ENCODE measurements around the gene ATG10.
"Not testable (repeated sequence)": the region's sequence is repeated elsewhere in the genome, so short reads cannot be mapped to it uniquely, and the experiment has no call there.

Gene ATG10

GRCh38 chr5:82139837-82140236, 168.0 kb downstream of the ATG10 start:
- not testable (repeated sequence) for H3K9ac ChIP-seq (ENCODE audit: low read length in 5 of 5); H3K36me3 ChIP-seq (ENCODE audit: control insufficient read depth in 5 of 5, insufficient read depth in 5 of 5, low read length in 5 of 5); H3K4me1 ChIP-seq (ENCODE audit: control insufficient read depth in 5 of 5, insufficient read depth in 5 of 5, low read length in 5 of 5); H3K27ac ChIP-seq (ENCODE audit: low read depth, low read length); H3K27me3 ChIP-seq (ENCODE audit: control insufficient read depth in 5 of 5, insufficient read depth in 4 of 5, low read length in 5 of 5); H3K9me3 ChIP-seq (ENCODE audit: control insufficient read depth in 5 of 5, low read length in 5 of 5); H3K4me3 ChIP-seq (ENCODE audit: low read depth in 1 of 5, low read length in 5 of 5)

DNA sequence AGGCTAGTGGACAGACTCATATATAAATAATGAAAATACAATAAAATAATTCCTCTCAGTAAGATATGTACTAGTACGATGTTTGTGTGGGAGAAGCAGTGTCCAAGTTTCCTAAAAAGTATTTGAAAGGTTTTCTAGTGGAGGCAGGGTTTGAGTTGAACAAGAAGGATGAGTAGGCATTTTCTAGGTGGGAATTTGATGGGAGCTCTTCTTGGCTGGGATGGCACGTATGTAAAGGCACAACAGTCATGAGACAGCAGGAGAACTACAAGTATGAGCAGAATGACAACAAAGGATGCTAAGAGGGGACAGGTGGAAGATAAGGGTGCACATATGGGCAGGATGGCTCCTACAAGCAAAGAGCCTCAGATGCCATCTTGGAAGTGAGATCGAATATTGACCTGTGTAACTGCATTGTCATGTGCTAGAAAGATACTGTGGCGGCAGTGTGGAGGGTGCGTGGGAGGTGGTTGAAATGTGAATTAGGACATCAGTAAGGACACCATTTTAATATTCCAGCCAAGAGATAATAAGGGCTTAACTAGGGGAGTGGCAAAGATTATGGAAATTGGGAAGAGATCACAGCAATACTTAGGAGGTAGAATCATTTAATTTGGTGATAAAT, 170.5 kb downstream of the ATG10 start:
- Histone ChIP-seq H3K27me3 (ENCODE audit: control insufficient read depth in 5 of 5, insufficient read depth in 4 of 5, low read length in 5 of 5) (no peaks in the 10 kb centered on the region), H3K9me3 (ENCODE audit: control insufficient read depth in 5 of 5, low read length in 5 of 5) (peaks cover 0 to 9% (median 0%) of the 10 kb centered on the region in 5 donors), H3K4me1 (ENCODE audit: control insufficient read depth in 5 of 5, insufficient read depth in 5 of 5, low read length in 5 of 5) (no peaks in the 10 kb centered on the region), H3K4me3 (ENCODE audit: low read depth in 1 of 5, low read length in 5 of 5) (no peak overlapping the region), H3K27ac (ENCODE audit: low read depth, low read length) (no peak overlapping the region), H3K36me3 (ENCODE audit: control insufficient read depth in 5 of 5, insufficient read depth in 5 of 5, low read length in 5 of 5) (no peaks in the 10 kb centered on the region), H3K9ac (ENCODE audit: low read length in 5 of 5) (no peak overlapping the region)

DNA sequence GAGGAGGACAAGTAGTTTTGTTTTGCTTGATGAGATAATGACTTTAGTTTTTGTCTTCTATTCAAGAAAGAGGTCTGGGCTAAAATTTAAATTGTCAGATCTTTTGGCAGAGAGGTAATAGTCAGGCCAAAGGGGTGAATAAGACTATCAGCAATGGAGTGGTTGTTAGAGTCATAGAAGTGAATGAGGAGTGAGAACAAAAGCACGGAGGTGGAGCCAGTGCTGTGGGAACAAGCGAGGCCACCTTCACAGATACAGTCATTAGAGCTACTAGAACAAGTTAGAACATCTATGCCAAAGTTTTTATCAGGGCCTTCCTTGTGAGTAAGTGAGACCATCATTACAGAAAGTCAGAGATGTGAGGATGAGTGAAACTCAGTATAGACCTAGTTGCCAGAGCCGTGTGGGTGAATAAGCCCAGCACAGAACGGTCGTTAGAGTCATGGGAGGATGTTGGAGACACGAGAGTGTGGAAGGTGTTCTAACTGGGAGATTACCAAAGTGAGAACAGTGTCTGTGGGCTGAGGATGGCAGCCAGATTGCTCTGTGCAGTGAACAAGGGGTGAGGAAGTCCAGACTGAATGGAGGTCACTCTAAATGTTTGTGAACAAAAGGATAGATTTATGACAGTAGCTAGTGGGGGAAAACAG, 171.2 kb downstream of the ATG10 start:
- Histone ChIP-seq H3K27me3 (ENCODE audit: control insufficient read depth in 5 of 5, insufficient read depth in 4 of 5, low read length in 5 of 5) (no peaks in the 10 kb centered on the region), H3K27ac (ENCODE audit: low read depth, low read length) (no peak overlapping the region), H3K9me3 (ENCODE audit: control insufficient read depth in 5 of 5, low read length in 5 of 5) (peaks cover 0 to 9% (median 0%) of the 10 kb centered on the region in 5 donors), H3K36me3 (ENCODE audit: control insufficient read depth in 5 of 5, insufficient read depth in 5 of 5, low read length in 5 of 5) (no peaks in the 10 kb centered on the region), H3K4me1 (ENCODE audit: control insufficient read depth in 5 of 5, insufficient read depth in 5 of 5, low read length in 5 of 5) (peaks cover 0 to 5% (median 3%) of the 10 kb centered on the region in 5 donors), H3K9ac (ENCODE audit: low read length in 5 of 5) (no peak overlapping the region), H3K4me3 (ENCODE audit: low read depth in 1 of 5, low read length in 5 of 5) (no peak overlapping the region)

DNA sequence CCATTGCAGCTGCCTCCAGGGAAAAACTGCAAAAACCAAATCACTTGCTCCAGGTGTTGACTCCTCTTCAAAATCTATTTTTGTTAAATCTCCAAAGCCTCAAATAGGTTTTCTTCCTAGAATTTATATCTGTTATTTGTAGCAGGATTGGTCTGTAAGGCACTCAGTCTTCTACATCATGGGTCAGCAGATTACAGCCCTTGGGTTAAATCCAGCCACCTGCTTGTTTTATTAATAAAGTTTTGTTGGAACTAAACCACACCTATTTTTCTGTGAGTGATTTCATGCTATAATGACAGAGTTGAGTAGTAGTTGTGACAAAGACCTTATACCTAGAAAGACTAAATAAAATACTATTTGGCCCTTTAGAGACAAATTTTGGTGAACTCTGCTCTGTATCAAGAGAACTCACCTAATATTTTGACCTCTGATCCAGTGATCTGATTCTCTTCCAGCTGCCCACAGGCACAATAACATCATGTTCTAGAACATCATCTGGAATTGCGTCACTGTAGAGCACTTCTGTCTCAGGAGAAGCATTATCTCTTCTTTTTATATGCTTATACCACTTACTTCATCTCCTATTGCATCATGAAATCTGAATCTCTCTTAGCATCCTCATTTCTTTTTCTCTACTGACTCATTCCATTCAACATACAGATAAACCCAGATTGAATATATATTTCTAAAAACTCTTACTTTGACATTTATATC, 176.2 kb downstream of the ATG10 start:
- Histone ChIP-seq H3K9ac (ENCODE audit: low read length in 5 of 5) (no peak overlapping the region), H3K36me3 (ENCODE audit: control insufficient read depth in 5 of 5, insufficient read depth in 5 of 5, low read length in 5 of 5) (no peaks in the 10 kb centered on the region), H3K9me3 (ENCODE audit: control insufficient read depth in 5 of 5, low read length in 5 of 5) (peaks cover 0 to 8% (median 0%) of the 10 kb centered on the region in 5 donors), H3K27me3 (ENCODE audit: control insufficient read depth in 5 of 5, insufficient read depth in 4 of 5, low read length in 5 of 5) (no peaks in the 10 kb centered on the region), H3K4me1 (ENCODE audit: control insufficient read depth in 5 of 5, insufficient read depth in 5 of 5, low read length in 5 of 5) (peaks cover 0 to 33% (median 6%) of the 10 kb centered on the region in 5 donors), H3K27ac (ENCODE audit: low read depth, low read length) (no peak overlapping the region), H3K4me3 (ENCODE audit: low read depth in 1 of 5, low read length in 5 of 5) (no peak overlapping the region)

GRCh38 chr5:82149434-82149833, 177.6 kb downstream of the ATG10 start:
- Histone ChIP-seq H3K4me3 (ENCODE audit: low read depth in 1 of 5, low read length in 5 of 5) (no peak overlapping the region), H3K27me3 (ENCODE audit: control insufficient read depth in 5 of 5, insufficient read depth in 4 of 5, low read length in 5 of 5) (no peaks in the 10 kb centered on the region), H3K4me1 (ENCODE audit: control insufficient read depth in 5 of 5, insufficient read depth in 5 of 5, low read length in 5 of 5) (peaks cover 0 to 33% (median 6%) of the 10 kb centered on the region in 5 donors), H3K27ac (ENCODE audit: low read depth, low read length) (no peak overlapping the region), H3K9ac (ENCODE audit: low read length in 5 of 5) (no peak overlapping the region), H3K36me3 (ENCODE audit: control insufficient read depth in 5 of 5, insufficient read depth in 5 of 5, low read length in 5 of 5) (no peaks in the 10 kb centered on the region), H3K9me3 (ENCODE audit: control insufficient read depth in 5 of 5, low read length in 5 of 5) (peaks cover 0 to 3% (median 0%) of the 10 kb centered on the region in 5 donors)

DNA sequence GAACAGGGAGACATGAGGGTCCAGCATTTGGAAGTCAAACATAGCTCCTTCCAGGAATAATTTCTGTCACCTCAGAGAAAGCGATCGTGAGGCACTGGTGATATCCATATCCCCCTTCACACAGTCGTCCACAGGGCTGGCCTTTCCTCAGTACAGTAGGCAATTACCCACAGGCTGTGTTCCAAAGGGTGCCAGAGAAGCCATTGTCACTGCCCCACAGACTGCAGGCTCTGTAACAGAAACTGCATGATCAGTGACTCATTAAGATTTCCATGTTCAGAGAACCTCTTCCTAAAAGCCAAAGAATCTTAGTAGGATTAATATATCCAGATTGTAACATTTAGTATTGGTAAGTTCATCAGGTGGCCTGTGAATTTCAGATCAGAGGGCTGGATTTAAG, 178.7 kb downstream of the ATG10 start:
- Histone ChIP-seq H3K9me3 (ENCODE audit: control insufficient read depth in 5 of 5, low read length in 5 of 5) (no peaks in the 10 kb centered on the region), H3K27me3 (ENCODE audit: control insufficient read depth in 5 of 5, insufficient read depth in 4 of 5, low read length in 5 of 5) (no peaks in the 10 kb centered on the region), H3K27ac (ENCODE audit: low read depth, low read length) (no peak overlapping the region), H3K4me1 (ENCODE audit: control insufficient read depth in 5 of 5, insufficient read depth in 5 of 5, low read length in 5 of 5) (peaks cover 0 to 37% (median 12%) of the 10 kb centered on the region in 5 donors), H3K36me3 (ENCODE audit: control insufficient read depth in 5 of 5, insufficient read depth in 5 of 5, low read length in 5 of 5) (no peaks in the 10 kb centered on the region), H3K9ac (ENCODE audit: low read length in 5 of 5) (no peak overlapping the region), H3K4me3 (ENCODE audit: low read depth in 1 of 5, low read length in 5 of 5) (no peak overlapping the region)

DNA sequence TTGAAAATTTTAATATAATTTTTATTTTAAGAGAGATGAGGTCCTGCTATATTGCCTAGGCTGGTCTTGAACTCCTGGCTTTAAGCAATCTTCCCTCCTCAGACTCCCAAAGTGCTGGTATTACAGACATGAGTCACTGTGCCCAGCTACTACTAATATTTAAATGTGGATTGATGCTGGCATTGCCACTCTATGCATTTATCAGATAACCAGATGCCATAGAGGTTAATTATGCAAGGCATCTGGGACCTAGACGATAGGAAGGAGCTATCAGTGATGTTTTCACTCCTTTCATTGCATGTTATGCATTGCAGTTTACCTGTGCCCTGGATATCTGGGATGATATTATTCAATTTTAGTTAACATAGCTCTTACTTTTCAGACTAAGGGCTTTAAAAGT, 179.4 kb downstream of the ATG10 start:
- Histone ChIP-seq H3K4me1 (ENCODE audit: control insufficient read depth in 5 of 5, insufficient read depth in 5 of 5, low read length in 5 of 5) (peaks cover 0 to 39% (median 12%) of the 10 kb centered on the region in 5 donors), H3K36me3 (ENCODE audit: control insufficient read depth in 5 of 5, insufficient read depth in 5 of 5, low read length in 5 of 5) (no peaks in the 10 kb centered on the region)

GRCh38 chr5:82151662-82152061, 179.8 kb downstream of the ATG10 start:
- no peak overlapping the region for H3K4me3 ChIP-seq (ENCODE audit: low read depth in 1 of 5, low read length in 5 of 5)
- H3K9ac ChIP-seq (ENCODE audit: low read length in 5 of 5), result no peak overlapping the region
- H3K27ac ChIP-seq (ENCODE audit: low read depth, low read length), result no peak overlapping the region
- no peaks in the 10 kb centered on the region for H3K36me3 ChIP-seq (ENCODE audit: control insufficient read depth in 5 of 5, insufficient read depth in 5 of 5, low read length in 5 of 5)
- no peaks in the 10 kb centered on the region for H3K27me3 ChIP-seq (ENCODE audit: control insufficient read depth in 5 of 5, insufficient read depth in 4 of 5, low read length in 5 of 5)
- H3K4me1 ChIP-seq (ENCODE audit: control insufficient read depth in 5 of 5, insufficient read depth in 5 of 5, low read length in 5 of 5), result peaks cover 0 to 39% (median 12%) of the 10 kb centered on the region in 5 donors
- H3K9me3 ChIP-seq (ENCODE audit: control insufficient read depth in 5 of 5, low read length in 5 of 5), result no peaks in the 10 kb centered on the region

More for the DNA sequence above, 179.4 kb downstream of the ATG10 start:
- H3K9me3 ChIP-seq (ENCODE audit: control insufficient read depth in 5 of 5, low read length in 5 of 5), result no peaks in the 10 kb centered on the region
- H3K27me3 ChIP-seq (ENCODE audit: control insufficient read depth in 5 of 5, insufficient read depth in 4 of 5, low read length in 5 of 5), result no peaks in the 10 kb centered on the region
- no peak overlapping the region for H3K9ac ChIP-seq (ENCODE audit: low read length in 5 of 5)
- H3K4me3 ChIP-seq (ENCODE audit: low read depth in 1 of 5, low read length in 5 of 5), result no peak overlapping the region
- no peak overlapping the region for H3K27ac ChIP-seq (ENCODE audit: low read depth, low read length)

DNA sequence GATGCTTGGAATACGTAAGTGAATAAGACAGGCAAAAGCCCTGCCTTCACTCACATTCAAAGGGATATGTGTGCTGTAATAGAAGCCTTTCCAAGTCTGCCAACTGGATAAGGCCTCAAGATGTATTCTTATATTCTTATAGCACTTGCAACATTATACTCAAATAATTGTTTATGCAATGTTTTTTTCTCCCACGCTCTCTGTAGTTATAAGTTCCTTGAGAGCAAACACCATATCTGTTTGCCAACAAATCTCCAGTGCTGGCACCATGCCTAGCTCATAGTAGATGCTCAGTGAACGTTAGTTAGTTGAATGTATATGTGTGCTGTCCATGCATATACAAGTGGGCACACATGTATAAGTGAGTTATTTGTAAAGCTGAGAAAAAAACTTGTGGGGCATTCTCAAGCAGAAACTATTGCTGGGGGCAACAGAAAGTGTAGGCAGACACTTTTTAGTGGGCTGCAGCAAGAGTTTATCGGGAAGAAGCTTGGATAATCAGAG, 181.2 kb downstream of the ATG10 start:
- no peak overlapping the region for H3K9ac ChIP-seq (ENCODE audit: low read length in 5 of 5)
- no peaks in the 10 kb centered on the region for H3K9me3 ChIP-seq (ENCODE audit: control insufficient read depth in 5 of 5, low read length in 5 of 5)
- no peak overlapping the region for H3K4me3 ChIP-seq (ENCODE audit: low read depth in 1 of 5, low read length in 5 of 5)

GRCh38 chr5:82154776-82155175, 183.0 kb downstream of the ATG10 start:
- no peaks in the 10 kb centered on the region for H3K27me3 ChIP-seq (ENCODE audit: control insufficient read depth in 5 of 5, insufficient read depth in 4 of 5, low read length in 5 of 5)
- no peak overlapping the region for H3K4me3 ChIP-seq (ENCODE audit: low read depth in 1 of 5, low read length in 5 of 5)
- peaks cover 0 to 21% (median 7%) of the 10 kb centered on the region in 5 donors for H3K4me1 ChIP-seq (ENCODE audit: control insufficient read depth in 5 of 5, insufficient read depth in 5 of 5, low read length in 5 of 5)
- H3K27ac ChIP-seq (ENCODE audit: low read depth, low read length), result no peak overlapping the region
- H3K9me3 ChIP-seq (ENCODE audit: control insufficient read depth in 5 of 5, low read length in 5 of 5), result no peaks in the 10 kb centered on the region
- no peak overlapping the region for H3K9ac ChIP-seq (ENCODE audit: low read length in 5 of 5)
- H3K36me3 ChIP-seq (ENCODE audit: control insufficient read depth in 5 of 5, insufficient read depth in 5 of 5, low read length in 5 of 5), result no peaks in the 10 kb centered on the region

More for the DNA sequence above, 181.2 kb downstream of the ATG10 start:
- Histone ChIP-seq H3K4me1 (ENCODE audit: control insufficient read depth in 5 of 5, insufficient read depth in 5 of 5, low read length in 5 of 5) (peaks cover 0 to 37% (median 12%) of the 10 kb centered on the region in 5 donors), H3K27ac (ENCODE audit: low read depth, low read length) (no peak overlapping the region), H3K27me3 (ENCODE audit: control insufficient read depth in 5 of 5, insufficient read depth in 4 of 5, low read length in 5 of 5) (no peaks in the 10 kb centered on the region), H3K36me3 (ENCODE audit: control insufficient read depth in 5 of 5, insufficient read depth in 5 of 5, low read length in 5 of 5) (no peaks in the 10 kb centered on the region)
